Ovary (tissue), 9 donors: ENCODE data around the gene ISCU. TPM values are rescaled to one million over a fixed set of nuclear protein-coding genes. Genes with fewer than 3 reads are reported as not detected.

Source experiments
- DNase-seq, 5 donors: peaks; one replicate each; pipeline ENCODE4 v3.0.0-alpha.2; 2019 to 2020
- H3K27ac ChIP-seq, 2 donors: fragments of 200-600 bp; one replicate each; pipeline versions ENCODE4 v1.5.1 to v1.8.0; 2019 to 2022
- H3K27me3 ChIP-seq: fragments of 200-600 bp; one replicate; pipeline ENCODE4 v1.8.0; 2022
- H3K36me3 ChIP-seq: fragments of 200-600 bp; sonication (generic); one replicate; pipeline ENCODE4 v1.5.1; 2019
- H3K4me1 ChIP-seq: one replicate; pipeline ENCODE4 v1.8.1; 2013; ENCODE audit warnings: mild to moderate bottlenecking, moderate library complexity; ENCODE audit not compliant: insufficient read depth
- H3K4me3 ChIP-seq: fragments of 200-600 bp; sonication (generic); one replicate; pipeline ENCODE4 v1.5.1; 2017
- H3K9me3 ChIP-seq, 2 donors: fragments of 200-600 bp in 1 of 2; sonication (generic) in 1 of 2; one replicate each; pipeline versions ENCODE4 v1.5.1 to v1.8.1; 2013 to 2019; ENCODE audit warnings: mild to moderate bottlenecking in 1 of 2, moderate library complexity in 1 of 2
- CTCF ChIP-seq, 3 donors: fragments of 450-650 bp in 2 of 3; fragments of 200-600 bp in 1 of 3; IDR thresholded peaks; one replicate each; pipeline versions ENCODE4 v1.5.1 to v1.8.0; 2016 to 2022; ENCODE audit warnings: antibody characterized with exemption in 3 of 3, mild to moderate bottlenecking in 1 of 3
- EP300 ChIP-seq: sonication (generic); formaldehyde crosslinking; IDR thresholded peaks from one replicate; pipeline ENCODE4 v1.6.1; 2017; ENCODE audit warnings: antibody characterized with exemption
- POLR2A ChIP-seq: fragments of 450-650 bp; IDR thresholded peaks from one replicate; pipeline ENCODE4 v1.6.1; 2017; ENCODE audit warnings: antibody characterized with exemption, mild to moderate bottlenecking, moderate library complexity
- WGBS, 3 donors: extraction: QIAGEN DNeasy Blood & Tissue Kit in 1 of 3; methylation state at CpG; one replicate each; pipeline versions ENCODE4 v1.1.5 to v1.1.7; 2013 to 2017; 5-methylcytosine and 5-hydroxymethylcytosine counted together
- intact Hi-C, 4 donors: fragments of 100-400 bp; cut with DNase I; formaldehyde crosslinking; loops; one replicate each; pipeline versions ENCODE4 v1.11.0 to v1.15.1; 2022 to 2023
- polyA plus RNA-seq, 2 donors: library from polyadenylated mRNA; stranded (reverse); fragments of 200-250 nt in 1 of 2; fragments of 350-450 nt in 1 of 2; fragmentation: Illumina TruSeq in 1 of 2; extraction: RNeasy Lipid Tissue Mini Kit (QIAGEN cat#74804) in 1 of 2; gene quantifications; one replicate each; pipeline ENCODE4 v1.2.3, GENCODE V29; 2013 to 2014
- total RNA-seq, 7 donors: library from RNA; depleted of rRNA in 2 of 7; stranded (reverse); fragments of >200 nt in 2 of 7; fragmentation: NEBNext Ultra II Directional in 3 of 7; extraction: Animal tissue kit (Norgen Biotek cat#: 25700) in 3 of 7; gene quantifications; one replicate each; pipeline versions ENCODE4 v1.1.0 to v1.2.4, GENCODE V29; 2016 to 2023
- donor health status: DM: no; HTN: no; CAD: no; lungs with moderate emphysema.
- donor health status: DM: no; HTN: no; CAD: no.
- donor health status: Bipolar disorder and iron deficiency.
- donor health status: DM: yes; HTN: yes; CAD: no.
- donor health status: DM: no; HTN: no; CAD: no.
- donor health status: DM: yes; HTN: yes; CAD: no.

ISCU gene
- total and polyA plus RNA-seq, 9 donors: 110 to 298 (median 169) TPM

GRCh38 chr12:108605000-108605689 is 42.7 kb downstream of the ISCU start:
- no peaks in the 10 kb centered on the region for H3K9me3 ChIP-seq
- no peaks in the 10 kb centered on the region for H3K27me3 ChIP-seq
- 37 to 64% (median 52%) methylated on average over 3 of the region's 3 CpGs for WGBS, 3 donors
- H3K4me3 ChIP-seq: no peak overlapping the region
- intact Hi-C loops: no loop called here
- TF ChIP-seq CTCF (IDR thresholded peaks at IDR 0.05): no peak
- TF ChIP-seq EP300: no peak
- no peak for TF ChIP-seq POLR2A
- H3K4me1 ChIP-seq: peaks cover 8% of the 10 kb centered on the region
- DNase-seq: no peak
- no peaks in the 10 kb centered on the region for H3K36me3 ChIP-seq
- H3K27ac ChIP-seq: no peak overlapping the region

GRCh38 chr12:108605690-108606406 is 43.5 kb downstream of the ISCU start:
- WGBS, 3 donors: 81 to 97% (median 97%) methylated on average over 4 of the region's 4 CpGs

GRCh38 chr12:108606492-108606891 is 44.1 kb downstream of the ISCU start:
- TF ChIP-seq CTCF (IDR thresholded peaks at IDR 0.05): no peak
- TF ChIP-seq EP300: no peak
- TF ChIP-seq POLR2A: no peak
- no peaks in the 10 kb centered on the region for H3K27me3 ChIP-seq
- no peaks in the 10 kb centered on the region for H3K36me3 ChIP-seq
- H3K4me1 ChIP-seq: peaks cover 8% of the 10 kb centered on the region
- H3K4me3 ChIP-seq: no peak overlapping the region
- 60 to 78% (median 65%) methylated on average over 9 of the region's 9 CpGs for WGBS, 3 donors
- no peak for DNase-seq
- no peak overlapping the region for H3K27ac ChIP-seq
- intact Hi-C loops: no loop called here
- H3K9me3 ChIP-seq: no peaks in the 10 kb centered on the region

More at GRCh38 chr12:108605690-108606406, 43.5 kb downstream of the ISCU start:
- TF ChIP-seq EP300 (no peak), CTCF (IDR thresholded peaks at IDR 0.05) (no peak), POLR2A (no peak)
- Histone ChIP-seq H3K36me3 (no peaks in the 10 kb centered on the region), H3K27me3 (no peaks in the 10 kb centered on the region), H3K27ac (no peak overlapping the region), H3K9me3 (no peaks in the 10 kb centered on the region), H3K4me1 (peaks cover 8% of the 10 kb centered on the region), H3K4me3 (no peak overlapping the region)
- DNase-seq: no peak
- intact Hi-C loops: no loop called here

- Histone ChIP-seq H3K27me3 (no peaks in the 10 kb centered on the region), H3K4me1 (peaks cover 8% of the 10 kb centered on the region), H3K36me3 (no peaks in the 10 kb centered on the region), H3K27ac (no peak overlapping the region), H3K9me3 (no peaks in the 10 kb centered on the region), H3K4me3 (no peak overlapping the region)
- no peak for TF ChIP-seq POLR2A
- TF ChIP-seq CTCF (IDR thresholded peaks at IDR 0.05): no peak
- no peak for TF ChIP-seq EP300
- DNase-seq: no peak
- intact Hi-C loops: no loop called here
- WGBS, 3 donors: 93 to 97% (median 95%) methylated on average over 10 of the region's 10 CpGs
Observed at GRCh38 chr12:108607981-108608600, 45.7 kb downstream of the ISCU start.
